ENCODE measurements around the gene AMIGO3.

Gene AMIGO3

DNA sequence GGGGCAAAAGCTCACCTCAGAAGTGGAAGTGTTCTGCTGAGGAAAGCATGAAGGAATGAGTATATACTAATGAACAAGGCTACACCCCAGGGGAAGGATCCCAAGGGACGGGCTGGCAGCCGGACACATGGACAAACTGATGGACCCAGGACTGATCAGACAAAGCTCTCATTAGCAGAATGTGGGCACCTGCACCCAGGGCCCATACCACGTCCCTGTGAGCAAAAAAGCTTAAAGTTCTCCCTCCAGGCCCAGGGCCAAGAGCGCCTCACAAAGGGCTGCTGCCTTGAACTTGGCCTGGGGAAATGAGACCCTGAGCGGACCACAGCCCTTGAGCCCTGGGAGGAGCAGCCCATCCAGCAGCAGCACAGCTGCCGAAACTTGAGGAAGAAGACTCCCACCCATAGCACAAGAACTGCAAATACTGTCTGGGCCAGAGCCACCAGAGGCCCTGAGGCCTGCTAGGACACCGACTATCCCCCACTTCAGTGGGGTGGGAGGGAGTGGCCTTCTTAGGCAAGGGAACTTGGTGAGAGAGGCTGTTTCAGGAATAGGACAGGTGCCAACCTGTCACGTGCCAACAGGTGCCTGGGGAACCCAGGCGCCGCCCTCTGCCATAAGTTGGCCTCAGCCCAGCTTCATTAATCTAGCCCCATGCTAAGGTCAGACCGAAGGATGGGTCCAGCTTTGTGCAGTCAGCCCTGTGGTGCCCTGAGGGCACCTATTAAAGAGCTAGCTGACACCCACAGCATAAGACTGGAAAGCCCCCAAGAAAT, 6.6 kb upstream of the AMIGO3 start:
- no peak for DNase-seq (ENCODE audit: low read depth in 2 of 2)

DNA sequence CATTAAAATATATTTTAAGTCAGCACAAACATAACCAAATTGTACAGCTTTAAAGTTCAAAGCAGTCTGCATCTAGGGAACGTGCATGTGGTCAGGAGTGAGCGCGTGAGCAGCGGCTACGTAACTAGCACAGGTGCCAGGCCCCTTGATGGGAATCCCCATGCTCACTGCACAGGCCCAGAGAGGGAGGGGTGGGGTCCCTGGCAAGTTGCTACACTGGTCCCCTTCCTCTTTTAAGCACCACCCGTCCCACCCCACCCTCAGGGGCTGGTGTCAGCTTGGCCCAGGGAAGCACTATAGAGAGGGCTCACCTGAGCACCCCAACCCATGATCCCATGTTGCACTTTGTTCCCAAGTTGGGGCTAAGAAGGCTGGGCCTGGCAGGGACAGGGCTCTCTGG, 5.1 kb upstream of the AMIGO3 start:
- DNase-seq (ENCODE audit: low read depth in 2 of 2), result no peak

DNA sequence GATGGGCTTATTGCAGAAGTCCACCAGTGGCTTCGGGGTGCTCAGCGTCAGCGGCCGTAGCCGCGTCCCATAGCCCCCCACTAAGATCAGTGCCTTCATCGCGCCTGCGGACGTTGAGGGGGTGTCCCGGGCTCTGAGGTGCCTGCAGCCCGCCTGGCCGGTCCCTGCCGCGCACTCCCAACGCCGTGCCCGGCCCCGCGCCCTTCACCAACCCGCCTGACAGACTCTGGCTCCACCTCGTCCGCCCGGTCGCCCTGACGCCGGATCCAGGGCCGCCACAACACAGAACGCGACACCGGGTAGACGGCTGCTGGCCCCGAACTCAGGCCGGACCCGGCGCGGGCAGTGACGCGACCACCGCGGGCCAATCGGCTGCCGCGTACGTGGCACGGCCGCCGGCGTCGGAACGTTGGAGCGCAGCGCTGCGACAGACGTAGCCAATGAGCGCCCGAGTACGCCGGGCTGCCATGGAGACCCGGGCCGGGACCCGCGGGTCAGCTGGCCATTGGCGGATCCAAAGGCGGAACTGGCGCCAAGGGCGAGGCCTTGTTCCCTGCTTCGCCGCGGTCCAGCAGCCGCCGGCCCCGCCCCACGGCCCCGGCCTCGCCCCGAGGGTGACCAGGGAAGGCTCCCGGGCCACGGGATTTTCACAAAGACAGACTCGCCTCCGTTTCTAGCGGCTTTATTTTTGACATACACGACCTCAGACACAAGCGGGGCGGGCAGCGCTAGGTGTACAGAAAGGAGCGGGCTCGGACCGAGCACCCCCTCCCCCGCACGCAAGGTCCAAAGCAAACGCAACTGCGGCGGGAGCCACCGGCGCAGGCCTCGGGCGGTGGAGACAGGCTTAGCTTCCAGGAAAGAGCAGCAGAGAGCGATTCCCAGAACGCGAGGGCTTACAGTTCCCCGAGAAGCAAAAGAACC, 4.4 kb upstream of the AMIGO3 start, which contains the start of gene GMPPB:
Gene GMPPB, minus strand, starts transcription at position 324 of the 924 bp plus-strand sequence. Its CDS starts 225 bp downstream, at position 99.
- peak; percentile 90 to 93 for DNase-seq (ENCODE audit: low read depth in 2 of 2)

DNA sequence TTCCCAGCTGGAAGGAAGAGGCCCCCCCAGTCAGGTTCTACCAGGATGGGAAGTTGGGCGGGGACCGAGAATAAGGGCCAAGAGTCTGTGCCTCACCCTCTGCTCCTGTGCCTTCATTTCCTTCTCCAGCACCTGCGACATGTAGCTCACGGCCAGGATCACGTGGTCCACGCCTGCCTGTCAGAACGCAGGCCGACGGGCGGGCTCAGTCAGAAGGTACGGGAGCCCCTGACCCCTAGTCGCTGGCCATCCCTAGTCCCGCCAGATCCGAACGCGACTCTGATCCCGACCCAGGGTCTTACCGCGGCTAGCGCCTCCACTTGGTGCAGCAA, 3.8 kb upstream of the AMIGO3 start:
- DNase-seq (ENCODE audit: low read depth in 2 of 2), result peak; percentile 45 to 55

DNA sequence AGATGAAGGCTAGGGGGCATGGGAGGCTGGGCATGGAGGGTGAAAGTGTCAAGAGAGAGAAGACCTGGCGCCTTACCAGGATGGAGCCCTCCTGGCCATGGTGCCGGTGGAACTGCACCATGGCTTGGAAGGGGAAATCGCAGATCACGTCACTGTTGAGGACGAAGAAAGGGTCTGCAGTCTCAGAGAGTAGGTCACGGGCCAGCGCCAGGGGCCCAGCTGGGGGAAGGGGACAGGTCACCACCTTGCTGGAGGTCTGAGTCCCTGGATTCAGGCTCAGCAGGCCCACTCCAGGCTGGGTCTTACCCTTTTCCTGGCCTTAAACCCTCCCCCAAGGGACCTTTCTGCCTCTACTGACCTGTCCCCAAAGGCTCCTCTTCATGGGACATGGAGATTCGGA, 3.4 kb upstream of the AMIGO3 start:
- no peak for DNase-seq (ENCODE audit: low read depth in 2 of 2)

DNA sequence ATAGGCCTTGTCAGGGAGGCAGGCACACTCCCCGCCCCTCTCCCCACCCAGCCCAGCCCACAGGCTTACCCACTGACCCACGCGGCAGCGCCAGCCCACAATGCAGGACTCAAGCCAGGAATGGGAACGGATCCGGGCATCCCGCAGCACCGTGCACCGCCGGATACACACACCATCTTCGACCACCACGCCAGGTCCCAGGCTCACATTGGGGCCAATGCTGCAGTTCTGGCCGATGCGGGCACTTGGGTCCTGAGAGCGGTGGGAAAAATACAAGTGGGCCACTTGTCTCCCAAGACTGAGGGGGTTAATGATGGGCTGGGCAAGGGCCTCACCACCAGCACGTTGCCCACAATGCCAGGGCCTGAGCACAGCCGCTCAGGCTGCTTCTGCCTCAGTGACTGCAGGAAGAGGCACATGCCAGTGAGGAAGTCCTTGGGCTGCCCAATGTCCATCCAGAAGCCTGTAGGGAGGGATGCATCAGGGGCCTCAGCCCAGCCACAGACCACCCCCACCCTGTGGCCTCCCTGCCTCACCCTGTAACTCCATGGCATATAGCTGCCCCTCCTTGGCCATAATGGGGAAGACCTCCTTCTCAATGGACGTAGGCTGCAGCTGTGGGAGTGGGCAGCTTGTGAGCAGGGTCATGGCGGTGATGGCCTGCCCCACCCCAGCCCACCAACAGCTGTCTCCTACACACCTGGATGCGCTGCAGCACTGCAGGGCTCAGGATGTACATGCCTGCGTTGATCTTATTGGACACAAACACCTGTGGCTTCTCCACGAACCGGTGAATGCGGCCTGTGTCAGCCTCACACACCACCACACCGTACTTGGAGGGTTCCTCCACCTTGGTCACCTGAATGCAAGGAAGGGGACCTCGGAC, 2.7 kb upstream of the AMIGO3 start:
- DNase-seq (ENCODE audit: low read depth in 2 of 2), result no peak

DNA sequence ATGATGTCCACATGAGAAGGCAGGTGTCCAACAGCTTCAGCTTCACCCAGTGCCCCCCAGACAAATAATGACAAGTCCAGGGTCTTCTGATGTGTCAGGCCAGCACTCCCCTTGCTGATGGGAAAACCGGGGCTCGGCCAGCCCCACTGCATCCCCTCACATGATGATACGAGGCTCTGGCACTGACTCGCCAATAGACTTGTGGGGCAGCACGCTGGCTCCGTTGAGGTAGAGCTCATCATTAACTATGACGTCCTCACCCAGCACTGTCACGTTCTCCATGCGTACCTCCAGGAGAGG, 2.1 kb upstream of the AMIGO3 start:
- DNase-seq (ENCODE audit: low read depth in 2 of 2), result no peak

DNA sequence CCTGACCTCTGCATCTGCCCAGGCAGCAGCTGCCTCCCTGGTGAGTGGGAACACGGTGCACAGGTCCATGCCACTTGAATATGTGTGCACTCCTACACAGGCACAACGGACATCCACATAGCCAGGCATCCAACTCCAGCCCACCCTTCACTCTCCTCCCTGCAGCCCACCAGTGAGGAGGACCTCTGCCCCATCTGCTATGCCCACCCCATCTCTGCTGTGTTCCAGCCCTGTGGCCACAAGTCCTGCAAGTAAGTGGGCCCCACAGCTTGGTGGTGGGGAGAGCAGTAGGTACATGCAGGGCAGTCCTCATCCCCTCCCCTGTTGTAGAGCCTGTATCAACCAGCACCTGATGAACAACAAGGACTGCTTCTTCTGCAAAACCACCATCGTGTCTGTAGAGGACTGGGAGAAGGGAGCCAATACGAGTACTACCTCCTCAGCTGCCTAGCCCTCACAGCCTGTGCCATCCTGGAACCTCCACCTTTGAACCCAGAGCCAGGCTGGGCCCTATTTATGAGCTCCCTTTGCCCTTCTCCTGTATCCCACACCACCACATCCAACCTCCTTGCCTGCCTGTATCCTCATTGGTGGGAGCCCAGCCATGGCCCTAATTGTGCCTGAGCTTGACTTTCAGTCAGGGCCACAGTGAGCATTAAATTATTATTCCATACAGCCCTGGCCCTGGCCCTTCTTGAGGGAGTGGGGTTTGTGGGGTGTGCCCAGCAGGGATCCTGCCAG, 1.5 kb upstream of the AMIGO3 start:
- DNase-seq (ENCODE audit: low read depth in 2 of 2), result no peak

DNA sequence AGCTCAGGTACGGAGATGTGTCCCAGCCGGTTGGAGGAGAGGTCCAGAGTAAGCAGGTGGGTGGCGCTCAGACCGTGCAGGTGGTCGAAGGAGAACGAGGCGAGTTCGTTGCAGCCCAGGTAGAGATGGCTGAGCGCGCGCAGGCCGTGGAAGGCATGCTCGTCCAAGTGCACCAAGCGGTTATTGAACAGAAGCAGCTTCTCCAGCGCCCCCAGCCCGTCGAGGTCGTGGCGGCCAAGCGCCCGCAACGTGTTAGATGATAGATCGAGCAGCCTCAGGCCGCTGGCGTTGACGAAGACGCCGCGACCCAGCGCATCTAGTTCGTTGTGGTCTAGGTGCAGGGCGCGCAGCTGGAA, 648 bp downstream of the AMIGO3 start:
- no peak for DNase-seq (ENCODE audit: low read depth in 2 of 2)

DNA sequence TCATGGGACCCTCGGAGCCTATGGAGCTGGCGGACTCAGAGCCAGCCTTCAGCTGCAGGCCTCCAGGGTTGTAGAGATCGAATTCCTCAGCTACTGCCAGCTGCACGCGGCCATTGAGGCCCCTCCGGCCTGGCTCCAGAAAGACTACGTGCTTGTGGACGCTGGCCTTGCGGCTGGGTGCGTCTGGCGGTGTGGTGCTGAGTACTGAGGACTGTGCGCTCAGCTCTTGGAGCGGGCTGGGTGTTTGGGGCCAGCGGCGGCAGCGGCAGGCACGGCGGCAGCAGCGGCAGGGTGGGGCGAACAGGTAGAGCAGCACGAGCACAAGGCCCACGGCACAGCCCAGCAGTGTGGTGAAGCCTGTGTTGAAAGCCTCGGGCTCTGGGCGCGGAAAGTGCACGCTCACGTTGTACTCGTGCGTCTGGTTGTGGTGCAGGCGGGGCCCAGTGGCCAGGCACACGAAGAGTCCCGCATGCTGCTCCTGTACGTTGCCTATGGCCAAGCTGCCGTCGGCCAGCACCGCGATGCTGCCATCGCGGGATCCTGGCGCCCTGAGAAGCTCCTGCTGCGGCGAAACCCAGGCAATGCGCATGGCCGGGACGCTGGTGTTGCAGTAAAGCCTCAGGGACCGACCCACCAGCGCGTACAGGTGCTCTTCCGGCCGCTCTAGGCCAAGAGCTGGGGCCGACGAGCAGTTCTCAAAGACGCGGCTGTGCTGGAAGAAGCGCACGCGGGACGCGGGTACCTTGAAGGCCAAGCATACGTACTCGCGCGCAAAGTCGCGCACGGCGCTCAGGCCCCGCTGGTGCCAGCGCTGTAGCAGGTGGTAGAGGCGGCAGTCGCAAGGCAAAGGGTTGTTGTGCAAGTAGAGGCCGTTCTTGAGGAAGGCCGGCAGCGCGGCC, 1.3 kb downstream of the AMIGO3 start:
- DNase-seq (ENCODE audit: low read depth in 2 of 2), result no peak

DNA sequence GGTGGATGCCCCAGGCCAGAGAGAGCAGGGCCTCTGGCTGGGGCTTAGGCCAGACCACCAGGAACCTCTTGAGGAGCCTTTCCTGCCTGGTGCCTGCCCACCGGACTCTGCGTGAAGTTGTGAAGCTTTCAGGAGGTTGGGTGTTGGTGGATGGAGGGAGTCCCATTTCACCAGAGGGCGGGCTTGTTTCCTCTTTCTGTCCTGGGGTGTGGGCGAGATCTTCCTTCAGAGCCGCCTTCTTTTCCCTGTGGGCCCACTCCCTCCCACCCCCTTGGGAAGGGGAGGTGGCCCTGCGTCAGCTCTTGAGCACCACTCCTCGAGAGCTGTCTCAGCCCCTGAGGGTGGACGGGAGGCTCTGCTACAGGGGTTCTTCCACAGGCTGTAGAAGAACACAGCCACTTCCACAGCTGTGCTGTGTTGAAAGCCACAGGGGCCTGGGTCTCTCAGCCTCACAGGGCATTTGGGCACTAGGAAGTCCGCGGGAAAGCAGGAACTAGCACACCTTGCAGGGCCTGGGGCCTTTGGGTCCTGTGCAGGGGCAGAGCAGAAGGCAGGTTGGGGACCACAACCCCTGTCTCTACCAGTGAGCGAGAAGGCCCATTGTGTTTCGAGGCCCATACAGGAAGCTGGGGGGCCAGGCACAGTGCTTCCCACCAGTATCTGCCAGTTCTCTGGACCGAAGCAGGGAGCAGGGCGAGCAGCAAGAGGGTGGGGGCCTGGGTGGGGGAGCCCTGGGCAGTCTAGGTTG, 2.1 kb downstream of the AMIGO3 start:
- no peak for DNase-seq (ENCODE audit: low read depth in 2 of 2)

DNA sequence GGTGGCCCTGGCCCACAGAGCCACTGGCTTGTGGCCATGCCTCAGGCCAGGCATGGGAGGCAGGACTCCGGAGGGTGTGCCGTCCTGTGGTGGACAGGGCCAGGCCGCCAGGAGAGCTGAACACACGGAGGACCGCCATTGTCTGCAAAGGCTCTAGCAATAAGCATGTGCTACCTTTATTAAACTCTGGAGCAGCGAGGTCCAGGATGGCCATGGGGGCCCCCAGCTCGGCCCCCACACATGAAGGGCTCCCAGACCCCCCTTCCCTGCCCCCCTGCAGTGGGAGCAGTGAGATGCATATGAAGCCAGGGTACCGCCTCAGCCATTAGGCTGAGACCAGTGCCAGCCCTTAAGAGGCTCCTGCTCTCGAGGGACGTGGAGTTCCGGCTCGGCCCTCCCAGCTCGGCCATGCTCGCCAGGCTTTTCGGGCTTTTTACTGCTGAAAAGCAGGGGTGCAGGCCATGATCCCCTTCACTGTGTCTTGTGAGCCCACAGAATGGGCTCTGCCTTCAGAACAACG, 2.7 kb downstream of the AMIGO3 start:
- DNase-seq (ENCODE audit: low read depth in 2 of 2), result no peak

DNA sequence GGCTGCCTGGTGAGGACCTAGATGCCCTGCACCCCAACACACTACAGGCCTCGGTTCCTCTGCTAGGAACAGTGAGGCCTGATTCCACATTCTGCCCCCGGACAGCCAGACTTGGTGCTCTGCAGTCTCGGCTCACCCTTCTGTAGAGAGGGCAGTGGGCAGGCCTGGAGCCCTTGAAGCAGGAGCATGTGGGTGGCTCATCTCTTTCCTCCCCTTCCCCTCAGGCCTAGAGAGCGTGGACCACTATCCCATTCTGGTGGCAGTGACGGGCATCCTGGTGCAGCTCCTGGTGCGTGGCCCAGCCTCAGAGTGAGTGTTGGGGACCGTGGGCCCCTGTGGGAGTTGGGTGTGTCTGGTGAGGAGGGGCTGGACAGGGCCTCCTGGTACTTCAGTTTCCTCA, 3.3 kb downstream of the AMIGO3 start:
- DNase-seq (ENCODE audit: low read depth in 2 of 2), result no peak

DNA sequence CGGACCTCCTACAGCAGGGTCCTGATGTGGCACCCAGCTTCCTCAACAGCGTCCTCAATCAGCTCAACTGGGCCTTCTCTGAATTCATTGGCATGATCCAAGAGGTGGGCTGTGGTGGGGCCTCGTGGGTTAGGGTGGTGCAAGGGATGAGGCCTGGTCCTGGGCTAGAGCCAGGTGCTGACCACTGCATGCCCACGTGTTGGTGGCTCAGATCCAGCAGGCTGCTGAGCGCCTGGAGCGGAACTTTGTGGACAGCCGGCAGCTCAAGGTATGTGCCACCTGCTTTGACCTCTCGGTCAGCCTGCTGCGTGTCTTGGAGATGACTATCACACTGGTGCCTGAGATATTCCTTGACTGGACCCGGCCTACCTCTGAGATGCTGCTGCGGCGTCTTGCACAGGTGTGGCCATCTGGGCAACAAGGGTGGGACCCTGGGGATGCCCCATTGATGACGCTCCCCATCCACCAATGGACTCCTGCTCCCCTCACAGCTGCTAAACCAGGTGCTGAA, 3.8 kb downstream of the AMIGO3 start:
- no peak for DNase-seq (ENCODE audit: low read depth in 2 of 2)

DNA sequence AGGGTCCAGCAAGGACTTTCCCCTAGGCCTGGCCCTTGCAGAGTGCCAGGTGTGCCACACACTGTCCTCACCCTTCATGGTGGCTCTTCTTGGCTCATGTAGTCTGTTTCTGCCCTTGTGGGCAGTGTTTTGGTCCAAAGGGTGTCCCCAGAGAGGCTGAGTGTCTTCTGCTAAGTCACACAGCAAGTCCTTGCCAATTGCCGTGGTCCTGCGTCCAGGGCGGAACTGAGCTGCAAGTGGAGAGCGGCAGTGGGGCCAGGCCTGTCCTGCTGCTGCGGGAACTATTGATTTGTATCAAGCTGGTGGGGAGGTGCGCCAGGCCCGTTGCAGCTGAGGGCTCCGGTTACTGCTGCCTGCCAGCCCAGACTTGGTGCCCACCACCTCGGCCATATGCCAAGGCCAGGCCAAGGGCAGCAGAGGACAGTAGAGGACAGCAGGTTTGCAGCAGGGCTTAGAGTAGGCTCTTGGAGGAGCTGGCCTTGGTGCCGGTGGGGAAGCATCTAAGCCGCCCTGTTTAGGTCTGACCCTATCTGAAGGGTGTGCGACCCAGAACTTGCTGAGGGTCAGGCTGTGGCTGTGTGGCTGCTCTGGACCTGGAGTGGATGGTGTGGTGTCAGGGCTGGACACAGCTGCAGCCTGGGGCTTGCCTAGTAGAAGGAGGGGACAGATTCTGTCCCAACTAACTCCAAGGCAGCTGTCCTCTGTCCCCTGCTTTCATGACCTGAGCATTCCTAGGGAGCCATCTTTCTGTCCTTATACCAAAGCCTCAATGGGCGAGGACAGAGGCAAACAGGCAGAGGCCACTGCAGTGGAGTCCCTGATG, 4.5 kb downstream of the AMIGO3 start:
- no peak for DNase-seq (ENCODE audit: low read depth in 2 of 2)

DNA sequence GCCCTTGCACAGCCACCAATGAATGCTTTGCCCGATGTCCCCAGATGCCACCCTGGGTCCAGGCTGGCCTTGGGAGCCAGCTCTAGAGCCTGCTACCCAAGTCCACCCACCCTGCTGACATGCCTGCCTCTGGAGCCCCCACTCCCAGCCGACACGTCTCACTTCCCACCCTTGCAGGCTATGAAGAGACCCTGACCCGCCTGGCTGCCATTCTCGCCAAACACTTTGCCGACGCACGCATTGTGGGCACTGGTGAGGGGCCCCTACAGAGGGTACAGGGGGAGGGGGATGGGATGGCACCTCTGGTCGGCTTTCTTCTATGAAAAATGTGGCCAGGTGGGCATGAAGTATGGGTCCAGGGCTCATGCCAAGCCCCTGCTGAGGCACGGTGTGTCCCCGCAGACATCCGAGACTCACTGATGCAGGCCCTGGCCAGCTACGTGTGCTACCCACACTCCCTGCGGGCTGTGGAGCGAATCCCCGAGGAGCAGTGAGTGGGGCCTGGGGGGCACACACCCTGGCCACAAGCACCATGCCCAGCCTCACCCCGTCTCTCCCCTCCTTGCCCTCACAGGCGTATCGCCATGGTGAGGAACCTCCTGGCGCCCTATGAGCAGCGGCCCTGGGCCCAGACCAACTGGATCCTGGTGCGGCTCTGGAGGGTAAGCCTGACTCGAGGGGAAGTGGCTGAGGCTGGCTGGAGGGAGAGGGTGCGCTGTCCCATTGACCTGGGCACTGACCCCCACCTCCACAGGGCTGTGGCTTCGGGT, 6.0 kb downstream of the AMIGO3 start:
- DNase-seq (ENCODE audit: low read depth in 2 of 2), result no peak

DNA sequence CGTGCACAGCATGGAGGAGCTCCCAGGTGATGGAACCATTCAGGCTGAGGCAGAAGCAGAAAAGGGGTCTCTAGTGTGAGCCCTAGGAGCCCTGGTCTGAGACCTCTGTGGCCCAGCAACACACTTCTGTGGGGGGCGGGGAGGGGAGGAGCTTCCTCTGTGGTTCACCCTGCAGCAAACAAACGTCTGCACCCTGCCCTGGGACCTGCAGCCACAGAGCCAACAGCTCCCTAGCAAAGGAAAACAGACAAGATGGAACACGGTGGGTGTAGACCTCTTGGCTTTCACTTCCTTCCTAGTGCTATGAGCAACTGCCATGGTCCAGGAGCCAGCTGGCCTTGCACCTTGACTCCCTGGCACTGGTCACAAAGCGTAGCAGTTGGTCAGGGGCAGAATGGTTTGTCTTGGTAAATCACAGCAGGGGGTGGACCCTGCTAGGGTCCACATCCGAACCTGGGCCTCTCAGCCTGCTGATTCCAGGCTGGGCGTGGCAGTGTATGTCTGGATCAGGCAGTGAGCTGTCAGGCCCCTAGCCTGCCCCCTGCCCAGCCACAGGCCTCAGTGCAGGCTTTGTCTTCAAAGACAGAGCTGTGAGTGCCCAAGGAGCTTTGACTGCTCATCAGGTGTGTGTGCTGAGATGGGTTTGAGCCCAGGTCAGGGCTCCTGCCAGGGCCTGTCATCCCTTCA, 6.7 kb downstream of the AMIGO3 start:
- DNase-seq (ENCODE audit: low read depth in 2 of 2), result no peak
